GM18511 (cell line): ENCODE measurements around the gene ZNF277.

Experiments
- ATAC-seq: cut with Tn5 transposase; IDR thresholded peaks from one replicate; pipeline ENCODE4 v1.9.1; 2021; ENCODE audit warnings: mild to moderate bottlenecking, moderate library complexity; ENCODE audit not compliant: unreplicated experiment

The ZNF277 gene

GRCh38 chr7:112206991-112207592 is 597 bp downstream of the ZNF277 start:
- peak; percentile 0 for ATAC-seq

- ATAC-seq, result no peak
Observed at GRCh38 chr7:112207765-112208164, 1.3 kb downstream of the ZNF277 start.

- ATAC-seq, result no peak
Observed at GRCh38 chr7:112211348-112211907, 4.9 kb downstream of the ZNF277 start.

- ATAC-seq, result no peak
Observed at GRCh38 chr7:112212571-112212970, 6.1 kb downstream of the ZNF277 start.

GRCh38 chr7:112213735-112214134 is 7.2 kb downstream of the ZNF277 start:
- ATAC-seq, result no peak

- no peak for ATAC-seq
Observed at GRCh38 chr7:112214268-112214667, 7.8 kb downstream of the ZNF277 start.

GRCh38 chr7:112214883-112215282 is 8.4 kb downstream of the ZNF277 start:
- ATAC-seq, result no peak

- no peak for ATAC-seq
Observed at GRCh38 chr7:112215787-112216186, 9.3 kb downstream of the ZNF277 start.

- ATAC-seq, result no peak
Observed at GRCh38 chr7:112220877-112221434, 14.5 kb downstream of the ZNF277 start.

- ATAC-seq, result no peak
Observed at GRCh38 chr7:112223310-112223709, 16.8 kb downstream of the ZNF277 start.

GRCh38 chr7:112224186-112224585 is 17.7 kb downstream of the ZNF277 start:
- no peak for ATAC-seq

GRCh38 chr7:112225006-112225405 is 18.5 kb downstream of the ZNF277 start:
- ATAC-seq, result no peak

- no peak for ATAC-seq
Observed at GRCh38 chr7:112226701-112227276, 20.3 kb downstream of the ZNF277 start.

- ATAC-seq, result no peak
Observed at GRCh38 chr7:112228632-112229031, 22.1 kb downstream of the ZNF277 start.

GRCh38 chr7:112232212-112232978 is 25.9 kb downstream of the ZNF277 start:
- no peak for ATAC-seq

- no peak for ATAC-seq
Observed at GRCh38 chr7:112233048-112233697, 26.7 kb downstream of the ZNF277 start.

- ATAC-seq, result no peak
Observed at GRCh38 chr7:112234147-112234546, 27.7 kb downstream of the ZNF277 start.

GRCh38 chr7:112236597-112236996 is 30.1 kb downstream of the ZNF277 start:
- ATAC-seq, result no peak

GRCh38 chr7:112238330-112238729 is 31.8 kb downstream of the ZNF277 start:
- no peak for ATAC-seq

- no peak for ATAC-seq
Observed at GRCh38 chr7:112238852-112239610, 32.5 kb downstream of the ZNF277 start.
